WTC11 (cell line): ENCODE data around the gene TFF2. TPM values are rescaled to one million over a fixed set of nuclear protein-coding genes. Genes with fewer than 3 reads are reported as not detected.

Experiments used
- ATAC-seq: fragments of 200-7000 bp; cut with Tn5 transposase; 2 replicates; pipeline ENCODE4 v1.10.0; 2021; ENCODE audit warnings: mild to moderate bottlenecking, moderate library complexity
- CTCF ChIA-PET: fragments of 300-600 bp; sonication (Branson Sonifier 250); formaldehyde crosslinking; loops from one replicate; lab custom pipeline; 2021; ENCODE audit warnings: antibody characterized with exemption; lab: Charles Lee
- POLR2A ChIA-PET: fragments of 350-600 bp; sonication (Branson Sonifier 250); formaldehyde crosslinking; loops from one replicate; lab custom pipeline; 2021; ENCODE audit warnings: antibody characterized with exemption; lab: Charles Lee
- DNase-seq: peaks from one replicate; pipeline ENCODE4 v3.0.0; 2021; ENCODE audit warnings: low spot score
- H3K27ac Mint-ChIP-seq: 2 replicates; pipeline ENCODE4 v1.8.0; 2021; ENCODE audit warnings: mixed read lengths
- H3K27me3 Mint-ChIP-seq: 2 replicates; pipeline ENCODE4 v1.8.0; 2021; ENCODE audit warnings: low read depth, mild to moderate bottlenecking, moderate library complexity, mixed read lengths
- H3K36me3 Mint-ChIP-seq: 2 replicates; pipeline ENCODE4 v1.8.0; 2021; ENCODE audit warnings: mixed read lengths
- H3K4me1 Mint-ChIP-seq: 2 replicates; pipeline ENCODE4 v1.8.0; 2022; ENCODE audit warnings: mixed read lengths
- H3K4me3 Mint-ChIP-seq: 2 replicates; pipeline ENCODE4 v1.8.0; 2021; ENCODE audit warnings: mild to moderate bottlenecking, moderate library complexity, mixed read lengths
- H3K9me3 Mint-ChIP-seq: 2 replicates; pipeline ENCODE4 v1.8.0; 2021; ENCODE audit warnings: mixed read lengths
- ELF4 ChIP-seq: sonication (generic); formaldehyde crosslinking; IDR thresholded peaks from 2 replicates; pipeline ENCODE4 v1.8.1; 2022; ENCODE audit warnings: low read depth, mild to moderate bottlenecking, moderate library complexity, missing genetic modification reagents
- GABPB1 ChIP-seq: sonication (generic); formaldehyde crosslinking; IDR thresholded peaks from 2 replicates; pipeline ENCODE4 v1.8.1; 2023; ENCODE audit warnings: mild to moderate bottlenecking, missing genetic modification reagents
- JAZF1 ChIP-seq: fragments of 250-450 bp; sonication (Bioruptor Pico); IDR thresholded peaks from 2 replicates; pipeline ENCODE4 v1.9.0; 2021; ENCODE audit warnings: moderate library complexity, mild to moderate bottlenecking, inconsistent platforms
- MXD4 ChIP-seq: fragments of 250-450 bp; sonication (Bioruptor Pico); IDR thresholded peaks from 2 replicates; pipeline ENCODE4 v1.8.0; 2021; ENCODE audit warnings: mild to moderate bottlenecking, moderate library complexity, borderline replicate concordance
- NFYB ChIP-seq: sonication (generic); formaldehyde crosslinking; conservative IDR thresholded peaks from 2 replicates; pipeline ENCODE4 v1.8.0; 2022; ENCODE audit warnings: low read depth, missing genetic modification reagents
- TCF7 ChIP-seq: sonication (generic); formaldehyde crosslinking; IDR thresholded peaks from 2 replicates; pipeline ENCODE4 v1.8.0; 2022; ENCODE audit warnings: mild to moderate bottlenecking, low read depth, missing genetic modification reagents, moderate library complexity
- TEAD1 ChIP-seq: sonication (generic); formaldehyde crosslinking; IDR thresholded peaks from 2 replicates; pipeline ENCODE4 v1.8.0; 2022; ENCODE audit warnings: mild to moderate bottlenecking, missing genetic modification reagents
- TEAD4 ChIP-seq: sonication (generic); formaldehyde crosslinking; IDR thresholded peaks from 2 replicates; pipeline ENCODE4 v1.8.0; 2022; ENCODE audit warnings: mild to moderate bottlenecking, missing genetic modification reagents
- ZBTB21 ChIP-seq: sonication (generic); formaldehyde crosslinking; IDR thresholded peaks from 2 replicates; pipeline ENCODE4 v1.8.1; 2023; ENCODE audit warnings: mild to moderate bottlenecking, missing genetic modification reagents, borderline replicate concordance
- ZNF423 ChIP-seq: fragments of 250-450 bp; sonication (Bioruptor Pico); IDR thresholded peaks from 2 replicates; pipeline ENCODE4 v2.1.2; 2022; ENCODE audit warnings: mild to moderate bottlenecking, moderate library complexity
- total RNA-seq: library from RNA; stranded (reverse); gene quantifications from 3 replicates; pipeline ENCODE4 v1.2.3, GENCODE V29; 2021
- TF ChIP-seq, protein P1 (sequence below): sonication (generic); formaldehyde crosslinking; IDR thresholded peaks from 2 replicates; pipeline ENCODE4 v1.8.1; 2022; ENCODE audit warnings: mild to moderate bottlenecking, moderate library complexity, missing genetic modification reagents
- TF ChIP-seq, protein P2 (sequence below): sonication (generic); formaldehyde crosslinking; IDR thresholded peaks from 2 replicates; pipeline ENCODE4 v1.8.1; 2023; ENCODE audit warnings: mild to moderate bottlenecking, missing genetic modification reagents, moderate library complexity
- TF ChIP-seq, protein P3 (sequence below): fragments of 250-450 bp; sonication (Bioruptor Pico); IDR thresholded peaks from 2 replicates; pipeline ENCODE4 v1.9.0; 2021; ENCODE audit warnings: mild to moderate bottlenecking
- TF ChIP-seq, protein P4 (sequence below): fragments of 250-450 bp; sonication (Bioruptor Pico); conservative IDR thresholded peaks from 2 replicates; pipeline ENCODE4 v1.9.0; 2021; ENCODE audit warnings: mild to moderate bottlenecking
- TF ChIP-seq, protein P5 (sequence below): sonication (generic); formaldehyde crosslinking; IDR thresholded peaks from 2 replicates; pipeline ENCODE4 v1.8.1; 2023; ENCODE audit warnings: mild to moderate bottlenecking, missing genetic modification reagents
- TF ChIP-seq, protein P6 (sequence below): sonication (generic); formaldehyde crosslinking; IDR thresholded peaks from 2 replicates; pipeline ENCODE4 v1.8.0; 2022; ENCODE audit warnings: mild to moderate bottlenecking, missing genetic modification reagents

Gene TFF2
- total RNA-seq, 1 experiment from 2014 or later = 0.33 TPM

DNA sequence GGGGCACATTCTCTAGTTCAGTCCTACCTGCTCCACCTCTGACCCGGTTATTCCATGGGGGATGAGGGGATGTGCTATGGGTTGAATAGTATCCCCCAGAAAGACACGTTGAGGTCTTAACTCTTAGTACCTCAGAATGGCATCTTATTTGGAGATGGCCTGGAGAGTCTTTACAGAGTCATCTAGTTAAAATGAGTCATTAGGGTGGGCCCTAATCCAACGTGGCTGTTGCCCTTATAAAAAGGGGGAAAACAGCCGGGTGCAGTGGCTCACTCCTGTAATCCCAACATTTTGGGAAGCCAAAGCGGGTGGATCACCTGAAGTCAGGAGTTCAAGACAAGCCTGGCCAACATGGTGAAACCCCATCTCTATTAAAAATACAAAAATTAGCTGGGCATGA lies 39.4 kb upstream of the TFF2 start (continued):
- TF ChIP-seq, protein P1, sequence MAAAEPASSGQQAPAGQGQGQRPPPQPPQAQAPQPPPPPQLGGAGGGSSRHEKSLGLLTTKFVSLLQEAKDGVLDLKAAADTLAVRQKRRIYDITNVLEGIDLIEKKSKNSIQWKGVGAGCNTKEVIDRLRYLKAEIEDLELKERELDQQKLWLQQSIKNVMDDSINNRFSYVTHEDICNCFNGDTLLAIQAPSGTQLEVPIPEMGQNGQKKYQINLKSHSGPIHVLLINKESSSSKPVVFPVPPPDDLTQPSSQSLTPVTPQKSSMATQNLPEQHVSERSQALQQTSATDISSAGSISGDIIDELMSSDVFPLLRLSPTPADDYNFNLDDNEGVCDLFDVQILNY = no peak
- TF ChIP-seq, protein P2, sequence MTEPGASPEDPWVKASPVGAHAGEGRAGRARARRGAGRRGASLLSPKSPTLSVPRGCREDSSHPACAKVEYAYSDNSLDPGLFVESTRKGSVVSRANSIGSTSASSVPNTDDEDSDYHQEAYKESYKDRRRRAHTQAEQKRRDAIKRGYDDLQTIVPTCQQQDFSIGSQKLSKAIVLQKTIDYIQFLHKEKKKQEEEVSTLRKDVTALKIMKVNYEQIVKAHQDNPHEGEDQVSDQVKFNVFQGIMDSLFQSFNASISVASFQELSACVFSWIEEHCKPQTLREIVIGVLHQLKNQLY (CRISPR knock-in tag) = no peak
- no peak for TF ChIP-seq TCF7
- TF ChIP-seq, protein P3, sequence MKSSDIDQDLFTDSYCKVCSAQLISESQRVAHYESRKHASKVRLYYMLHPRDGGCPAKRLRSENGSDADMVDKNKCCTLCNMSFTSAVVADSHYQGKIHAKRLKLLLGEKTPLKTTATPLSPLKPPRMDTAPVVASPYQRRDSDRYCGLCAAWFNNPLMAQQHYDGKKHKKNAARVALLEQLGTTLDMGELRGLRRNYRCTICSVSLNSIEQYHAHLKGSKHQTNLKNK (CRISPR knock-in tag) = no peak
- TF ChIP-seq JAZF1 (CRISPR knock-in tag) = no peak
- TF ChIP-seq NFYB = no peak
- no peak for TF ChIP-seq ZBTB21 (CRISPR knock-in tag)
- TF ChIP-seq, all 79 proteins: peak for 0

DNA sequence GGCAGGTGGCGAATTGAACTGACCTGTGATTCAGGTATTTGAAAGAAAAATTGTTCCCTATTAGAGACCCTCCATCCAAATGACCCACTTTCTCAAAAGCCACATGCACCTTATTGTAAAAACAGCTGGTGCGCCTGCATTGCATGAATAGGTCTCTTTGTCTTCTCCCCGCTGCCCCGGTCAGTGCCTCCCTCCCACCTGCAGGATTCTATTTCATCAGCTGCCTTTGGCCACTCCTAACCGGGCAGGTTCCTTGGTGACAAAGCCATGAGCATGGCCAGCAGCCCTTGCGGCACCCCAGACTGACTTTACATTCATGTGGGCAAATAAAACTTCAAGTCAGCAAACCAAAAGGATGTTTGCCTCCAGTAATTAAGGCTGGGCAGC lies 38.6 kb upstream of the TFF2 start:
- TF ChIP-seq, protein P4, sequence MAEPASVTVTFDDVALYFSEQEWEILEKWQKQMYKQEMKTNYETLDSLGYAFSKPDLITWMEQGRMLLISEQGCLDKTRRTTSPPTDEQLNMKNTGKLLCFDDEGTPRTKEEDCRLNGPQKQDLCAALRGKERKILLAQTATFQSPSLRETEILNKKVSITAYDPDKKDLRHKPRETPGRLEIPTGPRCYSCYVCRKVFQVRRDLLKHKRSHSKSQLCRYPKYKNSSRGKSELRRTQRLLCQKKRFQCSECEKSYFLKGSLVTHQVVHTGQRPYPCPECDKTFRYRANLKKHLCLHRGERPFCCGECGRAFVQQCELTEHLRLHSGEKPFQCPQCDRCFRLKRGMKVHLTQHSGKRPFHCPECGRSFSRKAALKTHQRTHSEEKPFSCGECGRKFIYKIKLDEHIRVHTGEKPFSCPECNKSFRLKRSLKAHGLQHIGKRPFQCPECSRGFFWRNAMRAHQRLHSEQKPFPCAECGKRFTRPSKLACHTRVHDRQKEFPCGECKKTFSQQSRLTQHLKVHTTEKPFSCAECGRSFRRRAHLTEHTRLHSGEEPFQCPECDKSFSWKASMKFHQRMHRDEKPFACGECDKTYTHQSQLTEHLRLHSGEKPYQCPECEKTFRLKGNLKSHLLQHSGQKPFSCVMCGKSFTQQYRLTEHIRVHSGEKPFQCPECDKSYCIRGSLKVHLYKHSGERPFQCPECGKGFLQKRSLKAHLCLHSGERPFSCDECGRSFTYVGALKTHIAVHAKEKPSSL (CRISPR knock-in tag) = no peak
- TF ChIP-seq, protein P5, sequence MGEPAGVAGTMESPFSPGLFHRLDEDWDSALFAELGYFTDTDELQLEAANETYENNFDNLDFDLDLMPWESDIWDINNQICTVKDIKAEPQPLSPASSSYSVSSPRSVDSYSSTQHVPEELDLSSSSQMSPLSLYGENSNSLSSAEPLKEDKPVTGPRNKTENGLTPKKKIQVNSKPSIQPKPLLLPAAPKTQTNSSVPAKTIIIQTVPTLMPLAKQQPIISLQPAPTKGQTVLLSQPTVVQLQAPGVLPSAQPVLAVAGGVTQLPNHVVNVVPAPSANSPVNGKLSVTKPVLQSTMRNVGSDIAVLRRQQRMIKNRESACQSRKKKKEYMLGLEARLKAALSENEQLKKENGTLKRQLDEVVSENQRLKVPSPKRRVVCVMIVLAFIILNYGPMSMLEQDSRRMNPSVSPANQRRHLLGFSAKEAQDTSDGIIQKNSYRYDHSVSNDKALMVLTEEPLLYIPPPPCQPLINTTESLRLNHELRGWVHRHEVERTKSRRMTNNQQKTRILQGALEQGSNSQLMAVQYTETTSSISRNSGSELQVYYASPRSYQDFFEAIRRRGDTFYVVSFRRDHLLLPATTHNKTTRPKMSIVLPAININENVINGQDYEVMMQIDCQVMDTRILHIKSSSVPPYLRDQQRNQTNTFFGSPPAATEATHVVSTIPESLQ = no peak
- TF ChIP-seq MXD4 (CRISPR knock-in tag) (no peak), GABPB1 (CRISPR knock-in tag) (peak; percentile 98), NFYB (no peak)
- TF ChIP-seq, protein P6, sequence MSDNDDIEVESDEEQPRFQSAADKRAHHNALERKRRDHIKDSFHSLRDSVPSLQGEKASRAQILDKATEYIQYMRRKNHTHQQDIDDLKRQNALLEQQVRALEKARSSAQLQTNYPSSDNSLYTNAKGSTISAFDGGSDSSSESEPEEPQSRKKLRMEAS = peak; percentile 56; the same call in 1 of the 2 replicates
- POLR2A ChIA-PET = interaction anchor here (1.0 kb wide), 1 partner anchor 15 kb away, joined by 3 read pairs; no protein-coding TSS in a partner anchor
- peak; percentile 38 for DNase-seq
- CTCF ChIA-PET = interaction anchor here (0.6 to 2.9 kb wide), 8 partner anchors 15 to 205 kb away, joined by 3 to 20 read pairs (median 4); no protein-coding TSS in a partner anchor
- Mint-ChIP-seq H3K36me3 (no peaks in the 10 kb centered on the region; the same call in 1 of the 2 replicates), H3K27ac (peak overlapping the region; percentile 74), H3K27me3 (peaks cover 8% of the 10 kb centered on the region; the same call in 1 of the 2 replicates), H3K9me3 (0 out of 2 replicates have a peak, but pooled peaks cover 5% of the 10 kb centered on the region), H3K4me3 (no peak overlapping the region), H3K4me1 (peaks cover 31% of the 10 kb centered on the region)
- ATAC-seq = peak; percentile 61

DNA sequence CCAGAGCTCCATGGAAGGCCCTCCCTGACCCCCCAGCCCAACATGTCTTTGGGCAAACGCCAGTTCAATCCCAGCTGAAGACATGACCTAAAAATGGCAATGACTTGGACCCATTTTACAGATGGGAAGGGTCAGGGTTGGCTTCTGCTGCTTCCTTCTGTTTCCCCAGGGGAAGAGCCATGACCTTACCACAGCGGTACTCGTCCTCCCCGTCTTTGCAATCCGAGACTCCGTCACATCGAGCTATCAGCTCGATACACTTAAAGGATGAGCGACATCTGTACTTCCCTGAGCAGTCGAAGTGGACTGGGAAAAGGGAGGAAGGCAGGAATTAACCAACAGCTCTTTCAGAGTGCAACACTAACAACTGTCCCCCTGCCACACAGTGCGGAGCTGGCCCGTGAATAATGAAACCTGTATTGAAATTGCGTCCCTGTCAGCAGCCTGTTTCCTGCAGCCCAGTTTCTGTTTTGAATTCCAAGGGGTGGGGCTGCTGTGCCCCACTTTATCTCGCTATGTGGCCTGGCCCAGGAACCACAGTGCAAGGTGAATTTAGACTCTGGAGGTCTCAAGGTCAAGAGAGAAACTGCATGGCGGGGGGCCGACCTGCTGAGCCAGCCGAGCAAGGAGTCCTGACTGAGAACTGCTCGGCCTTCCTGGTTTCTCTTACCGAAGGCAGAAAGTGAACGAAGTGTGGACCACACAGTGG lies 38.1 kb upstream of the TFF2 start:
- Mint-ChIP-seq H3K36me3 (no peaks in the 10 kb centered on the region; the same call in 1 of the 2 replicates), H3K4me1 (peaks cover 31% of the 10 kb centered on the region), H3K27me3 (peaks cover 8% of the 10 kb centered on the region; the same call in 1 of the 2 replicates), H3K27ac (peak overlapping the region; percentile 74), H3K4me3 (no peak overlapping the region; the same call in 1 of the 2 replicates), H3K9me3 (0 out of 2 replicates have a peak, but pooled peaks cover 5% of the 10 kb centered on the region)
- DNase-seq (peak; percentile 52), ATAC-seq (peak; percentile 54)
- CTCF ChIA-PET = interaction anchor here (0.6 to 2.9 kb wide), 7 partner anchors 14 to 79 kb away, joined by 3 to 20 read pairs (median 4); no protein-coding TSS in a partner anchor
- TF ChIP-seq ELF4 (CRISPR knock-in tag) = no peak
- peak; percentile 87 for TF ChIP-seq TEAD4 (CRISPR knock-in tag)
- peak; percentile 52; the same call in 1 of the 2 replicates for TF ChIP-seq ZNF423 (CRISPR knock-in tag)
- peak; percentile 71 for TF ChIP-seq TEAD1 (CRISPR knock-in tag)
- TF ChIP-seq, all 79 proteins: peak for 3
- POLR2A ChIA-PET = interaction anchor here (1.0 kb wide), 1 partner anchor 14 kb away, joined by 3 read pairs; no protein-coding TSS in a partner anchor
